HCT116 (cell line): ENCODE data around the gene SEMA3B. TPM values are rescaled to one million over a fixed set of nuclear protein-coding genes. Genes with fewer than 3 reads are reported as not detected.

Source experiments
- ATAC-seq: fragments of 200-7000 bp; cut with Tn5 transposase; 2 replicates; pipeline ENCODE4 v1.9.1; 2020; ENCODE audit warnings: mild to moderate bottlenecking, moderate library complexity
- BruUV-seq: library from RNA; stranded (reverse); fragments of 400-500 nt; replicated peaks from 2 replicates; lab custom pipeline; 2021; lab: Mats Ljungman, UMichigan
- CTCF ChIA-PET: fragments of 300-600 bp; sonication (Branson Sonifier 250); formaldehyde crosslinking; loops from one replicate; lab custom pipeline; 2021; ENCODE audit warnings: antibody characterized with exemption; lab: Charles Lee
- POLR2A ChIA-PET: fragments of 300-600, 350-600 bp; sonication (Branson Sonifier 250); formaldehyde crosslinking; loops from one replicate; lab custom pipeline; 2021; ENCODE audit warnings: antibody characterized with exemption; lab: Charles Lee
- RAD21 ChIA-PET, 2 experiments: fragments of 300-600 bp; sonication (Branson Sonifier 250); formaldehyde crosslinking; loops; one replicate each; lab custom pipeline; 2023; ENCODE audit warnings: low total read pairs in 2 of 2; ENCODE audit not compliant: uncharacterized antibody in 2 of 2, unreplicated experiment in 2 of 2, low non-redundant PET in 1 of 2; lab: Charles Lee
- DNase-seq: peaks from one replicate; pipeline ENCODE4 v3.0.0-alpha.2; 2010; ENCODE audit warnings: low read depth, low spot score
- H2AFZ ChIP-seq: fragments of 200-600 bp; shearing (Covaris generic), sonication (generic); 2 replicates; pipeline ENCODE4 v1.6.1; 2017; ENCODE audit warnings: low read depth, mixed run types, mixed read lengths, antibody characterized with exemption, low read length; ENCODE audit not compliant: poor library complexity, severe bottlenecking
- H3K27ac ChIP-seq: 2 replicates; pipeline ENCODE4 v1.5.1; 2012; ENCODE audit warnings: low read depth, low read length
- H3K27me3 ChIP-seq: fragments of 200-600 bp; sonication (generic); 2 replicates; pipeline ENCODE4 v1.6.1; 2016; ENCODE audit warnings: mixed run types, low read length, mixed read lengths; ENCODE audit not compliant: insufficient read depth
- H3K36me3 ChIP-seq, 2 experiments: fragments of 200-500 bp in 1 of 2; fragments of 200-600 bp in 1 of 2; sonication (Bioruptor generic) in 1 of 2; sonication (generic) in 1 of 2; 2 replicates each; pipeline versions ENCODE4 v1.5.1 to v1.6.1; 2014 to 2016; ENCODE audit warnings: low read length in 2 of 2, inconsistent platforms in 1 of 2, mixed read lengths in 1 of 2, mixed run types in 1 of 2; ENCODE audit not compliant: insufficient read depth in 2 of 2, control insufficient read depth in 1 of 2
- H3K4me1 ChIP-seq, 2 experiments: fragments of 200-600 bp in 1 of 2; sonication (generic) in 1 of 2; 2 replicates each; pipeline versions ENCODE4 v1.5.1 to v1.6.1; 2012 to 2017; ENCODE audit warnings: low read length in 2 of 2, inconsistent platforms in 1 of 2, mild to moderate bottlenecking in 1 of 2, mixed read lengths in 1 of 2, mixed run types in 1 of 2, moderate library complexity in 1 of 2; ENCODE audit not compliant: insufficient read depth in 2 of 2, control insufficient read depth in 1 of 2
- H3K4me2 ChIP-seq: fragments of 200-600 bp; sonication (generic); 2 replicates; pipeline ENCODE4 v1.6.1; 2017; ENCODE audit warnings: mixed run types, low read length, mixed read lengths
- H3K4me3 ChIP-seq, 2 experiments: fragments of 200-600 bp in 1 of 2; sonication (generic) in 1 of 2; replicated peaks in 1 of 2; 2 replicates each; pipeline ENCODE4 v1.5.1; 2011 to 2016; ENCODE audit warnings: low read length in 2 of 2, control low read depth in 1 of 2, low read depth in 1 of 2, mild to moderate bottlenecking in 1 of 2, mixed read lengths in 1 of 2, mixed run types in 1 of 2
- H3K79me2 ChIP-seq: fragments of 200-600 bp; sonication (generic); 2 replicates; pipeline ENCODE4 v1.6.1; 2017; ENCODE audit warnings: mild to moderate bottlenecking, mixed run types, low read length, moderate library complexity, mixed read lengths; ENCODE audit not compliant: insufficient read depth
- H3K9ac ChIP-seq: fragments of 200-600 bp; sonication (generic); 2 replicates; pipeline ENCODE4 v1.6.1; 2016; ENCODE audit warnings: low read length, mixed read lengths
- H3K9me2 ChIP-seq: fragments of 200-600 bp; sonication (generic), shearing (Covaris generic); 2 replicates; pipeline ENCODE4 v1.6.1; 2017; ENCODE audit warnings: mixed run types, mild to moderate bottlenecking, moderate library complexity; ENCODE audit not compliant: insufficient read depth
- H3K9me3 ChIP-seq, 2 experiments: fragments of 200-500 bp in 1 of 2; fragments of 200-600 bp in 1 of 2; sonication (Bioruptor generic) in 1 of 2; sonication (generic) in 1 of 2; 2 replicates each; pipeline ENCODE4 v1.6.1; 2014 to 2017; ENCODE audit warnings: low read length in 2 of 2, mixed read lengths in 2 of 2, inconsistent platforms in 1 of 2, low read depth in 1 of 2, mild to moderate bottlenecking in 1 of 2, mixed run types in 1 of 2, moderate library complexity in 1 of 2; ENCODE audit not compliant: control insufficient read depth in 1 of 2, insufficient read depth in 1 of 2
- H4K20me1 ChIP-seq: fragments of 200-600 bp; sonication (generic), shearing (Covaris generic); 2 replicates; pipeline ENCODE4 v1.6.1; 2017; ENCODE audit warnings: mixed run types, mild to moderate bottlenecking, moderate library complexity; ENCODE audit not compliant: insufficient read depth
- CBX3 ChIP-seq: IDR thresholded peaks from 2 replicates; pipeline ENCODE4 v1.6.1; 2012; ENCODE audit warnings: low read depth
- CEBPB ChIP-seq: IDR thresholded peaks from 2 replicates; pipeline ENCODE4 v1.6.1; 2012; ENCODE audit warnings: low read depth
- EGR1 ChIP-seq: IDR thresholded peaks from 2 replicates; pipeline ENCODE4 v1.6.1; 2012; ENCODE audit warnings: low read depth
- EZH2 ChIP-seq: fragments of 200-600 bp; sonication (generic); IDR thresholded peaks from 2 replicates; pipeline ENCODE4 v1.6.1; 2017; ENCODE audit warnings: antibody characterized with exemption, mixed run types
- FOSL1 ChIP-seq: IDR thresholded peaks from 2 replicates; pipeline ENCODE4 v1.6.1; 2012; ENCODE audit warnings: low read depth
- JUND ChIP-seq: IDR thresholded peaks from 2 replicates; pipeline ENCODE4 v1.6.1; 2012
- POLR2A ChIP-seq: IDR thresholded peaks from 2 replicates; pipeline ENCODE4 v1.7.0; 2011; ENCODE audit warnings: borderline replicate concordance; ENCODE audit not compliant: insufficient read depth, insufficient read length; ENCODE audit errors: extremely low read depth
- POLR2AphosphoS5 ChIP-seq: IDR thresholded peaks from 2 replicates; pipeline ENCODE4 v1.6.1; 2011; ENCODE audit warnings: mild to moderate bottlenecking, low read depth, low read length, moderate library complexity
- RAD21 ChIP-seq: IDR thresholded peaks from 2 replicates; pipeline ENCODE4 v1.6.1; 2012; ENCODE audit warnings: low read depth, mild to moderate bottlenecking
- SIN3A ChIP-seq: IDR thresholded peaks from 2 replicates; pipeline ENCODE4 v1.6.1; 2012; ENCODE audit warnings: low read depth
- SRF ChIP-seq: IDR thresholded peaks from 2 replicates; pipeline ENCODE4 v1.6.1; 2012; ENCODE audit warnings: low read depth
- TCF7L2 ChIP-seq: IDR thresholded peaks from 2 replicates; pipeline ENCODE4 v1.7.0; 2011; ENCODE audit warnings: borderline replicate concordance, inconsistent platforms; ENCODE audit not compliant: insufficient read depth, insufficient read length; ENCODE audit errors: extremely low read depth
- YY1 ChIP-seq: IDR thresholded peaks from 2 replicates; pipeline ENCODE4 v1.6.1; 2011; ENCODE audit warnings: low read length, low read depth, moderate library complexity, mild to moderate bottlenecking; ENCODE audit not compliant: insufficient replicate concordance; ENCODE audit errors: extremely low read depth
- ZNF274 ChIP-seq: fragments of 200-500 bp; sonication (Bioruptor generic); IDR thresholded peaks from 2 replicates; pipeline ENCODE4 v1.6.1; 2014; ENCODE audit warnings: mild to moderate bottlenecking, low read depth, low read length, inconsistent platforms
- intact Hi-C: fragments of 100-400 bp; cut with micrococcal nuclease; formaldehyde crosslinking; loops from 2 replicates; pipeline ENCODE4 v1.10.0; 2022
- total RNA-seq: library from RNA; stranded (reverse); gene quantifications from one replicate; pipeline ENCODE4 v1.2.1, GENCODE V29; 2021; ENCODE audit not compliant: unreplicated experiment
- TF ChIP-seq, protein P1 (sequence below): IDR thresholded peaks from 2 replicates; pipeline ENCODE4 v1.6.1; 2012
- TF ChIP-seq, protein P2 (sequence below), 3 experiments: fragments of 200-600 bp in 1 of 3; sonication (generic) in 1 of 3; IDR thresholded peaks in 2 of 3; conservative IDR thresholded peaks in 1 of 3; 2 replicates each; pipeline ENCODE4 v1.5.1; 2012 to 2017; ENCODE audit warnings: low read depth in 2 of 3, low read length in 2 of 3, antibody characterized with exemption in 1 of 3, borderline replicate concordance in 1 of 3, control low read depth in 1 of 3, mild to moderate bottlenecking in 1 of 3, mixed read lengths in 1 of 3, mixed run types in 1 of 3, moderate library complexity in 1 of 3; ENCODE audit not compliant: insufficient read depth in 1 of 3
- TF ChIP-seq, protein P3 (sequence below): IDR thresholded peaks from 2 replicates; pipeline ENCODE4 v1.6.1; 2011; ENCODE audit warnings: mild to moderate bottlenecking, low read length, moderate library complexity; ENCODE audit not compliant: insufficient replicate concordance; ENCODE audit errors: extremely low read depth
- TF ChIP-seq, protein P4 (sequence below): IDR thresholded peaks from 2 replicates; pipeline ENCODE4 v1.6.1; 2012; ENCODE audit warnings: low read depth

SEMA3B gene
- total RNA-seq, 1 experiment from 2014 or later = 46.2 TPM

DNA sequence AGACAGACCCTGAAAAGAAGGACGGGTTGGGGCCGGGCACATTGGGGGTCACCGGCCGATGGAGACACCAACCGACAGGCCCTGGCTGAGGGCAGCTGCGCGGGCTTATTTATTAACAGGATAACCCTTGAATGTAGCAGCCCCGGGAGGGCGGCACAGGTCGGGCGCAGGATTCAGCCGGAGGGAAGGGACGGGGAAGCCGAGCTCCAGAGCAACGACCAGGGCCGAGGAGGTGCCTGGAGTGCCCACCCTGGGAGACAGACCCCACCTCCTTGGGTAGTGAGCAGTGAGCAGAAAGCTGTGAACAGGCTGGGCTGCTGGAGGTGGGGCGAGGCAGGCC is 7.8 kb downstream of the SEMA3B start:
- no peaks in the 10 kb centered on the region for H4K20me1 ChIP-seq
- H3K9me2 ChIP-seq = no peaks in the 10 kb centered on the region
- ATAC-seq (no peak), DNase-seq (no peak)
- H2AFZ ChIP-seq = no peak overlapping the region
- H3K79me2 ChIP-seq = no peaks in the 10 kb centered on the region
- no peak for TF ChIP-seq FOSL1
- no peak for TF ChIP-seq TCF7L2
- no peak for TF ChIP-seq CBX3
- TF ChIP-seq SIN3A = no peak
- no peak for TF ChIP-seq JUND
- TF ChIP-seq, protein P1, sequence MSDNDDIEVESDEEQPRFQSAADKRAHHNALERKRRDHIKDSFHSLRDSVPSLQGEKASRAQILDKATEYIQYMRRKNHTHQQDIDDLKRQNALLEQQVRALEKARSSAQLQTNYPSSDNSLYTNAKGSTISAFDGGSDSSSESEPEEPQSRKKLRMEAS = no peak
- no peak for TF ChIP-seq RAD21
- TF ChIP-seq, protein P2, sequence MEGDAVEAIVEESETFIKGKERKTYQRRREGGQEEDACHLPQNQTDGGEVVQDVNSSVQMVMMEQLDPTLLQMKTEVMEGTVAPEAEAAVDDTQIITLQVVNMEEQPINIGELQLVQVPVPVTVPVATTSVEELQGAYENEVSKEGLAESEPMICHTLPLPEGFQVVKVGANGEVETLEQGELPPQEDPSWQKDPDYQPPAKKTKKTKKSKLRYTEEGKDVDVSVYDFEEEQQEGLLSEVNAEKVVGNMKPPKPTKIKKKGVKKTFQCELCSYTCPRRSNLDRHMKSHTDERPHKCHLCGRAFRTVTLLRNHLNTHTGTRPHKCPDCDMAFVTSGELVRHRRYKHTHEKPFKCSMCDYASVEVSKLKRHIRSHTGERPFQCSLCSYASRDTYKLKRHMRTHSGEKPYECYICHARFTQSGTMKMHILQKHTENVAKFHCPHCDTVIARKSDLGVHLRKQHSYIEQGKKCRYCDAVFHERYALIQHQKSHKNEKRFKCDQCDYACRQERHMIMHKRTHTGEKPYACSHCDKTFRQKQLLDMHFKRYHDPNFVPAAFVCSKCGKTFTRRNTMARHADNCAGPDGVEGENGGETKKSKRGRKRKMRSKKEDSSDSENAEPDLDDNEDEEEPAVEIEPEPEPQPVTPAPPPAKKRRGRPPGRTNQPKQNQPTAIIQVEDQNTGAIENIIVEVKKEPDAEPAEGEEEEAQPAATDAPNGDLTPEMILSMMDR (IDR thresholded peaks at IDR 0.05 in 2 of 3, conservative IDR thresholded peaks at IDR 0.05 in 1 of 3; ENCODE audit: borderline replicate concordance in 1 of 3, insufficient read depth in 1 of 3, low read depth in 2 of 3, low read length in 2 of 3) = no peak
- no peak for TF ChIP-seq POLR2A
- TF ChIP-seq, protein P3, sequence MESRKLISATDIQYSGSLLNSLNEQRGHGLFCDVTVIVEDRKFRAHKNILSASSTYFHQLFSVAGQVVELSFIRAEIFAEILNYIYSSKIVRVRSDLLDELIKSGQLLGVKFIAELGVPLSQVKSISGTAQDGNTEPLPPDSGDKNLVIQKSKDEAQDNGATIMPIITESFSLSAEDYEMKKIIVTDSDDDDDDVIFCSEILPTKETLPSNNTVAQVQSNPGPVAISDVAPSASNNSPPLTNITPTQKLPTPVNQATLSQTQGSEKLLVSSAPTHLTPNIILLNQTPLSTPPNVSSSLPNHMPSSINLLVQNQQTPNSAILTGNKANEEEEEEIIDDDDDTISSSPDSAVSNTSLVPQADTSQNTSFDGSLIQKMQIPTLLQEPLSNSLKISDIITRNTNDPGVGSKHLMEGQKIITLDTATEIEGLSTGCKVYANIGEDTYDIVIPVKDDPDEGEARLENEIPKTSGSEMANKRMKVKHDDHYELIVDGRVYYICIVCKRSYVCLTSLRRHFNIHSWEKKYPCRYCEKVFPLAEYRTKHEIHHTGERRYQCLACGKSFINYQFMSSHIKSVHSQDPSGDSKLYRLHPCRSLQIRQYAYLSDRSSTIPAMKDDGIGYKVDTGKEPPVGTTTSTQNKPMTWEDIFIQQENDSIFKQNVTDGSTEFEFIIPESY = no peak
- no peak for TF ChIP-seq CEBPB
- TF ChIP-seq POLR2AphosphoS5 = no peak
- no peak for TF ChIP-seq EGR1
- no peak for TF ChIP-seq SRF
- TF ChIP-seq, protein P4, sequence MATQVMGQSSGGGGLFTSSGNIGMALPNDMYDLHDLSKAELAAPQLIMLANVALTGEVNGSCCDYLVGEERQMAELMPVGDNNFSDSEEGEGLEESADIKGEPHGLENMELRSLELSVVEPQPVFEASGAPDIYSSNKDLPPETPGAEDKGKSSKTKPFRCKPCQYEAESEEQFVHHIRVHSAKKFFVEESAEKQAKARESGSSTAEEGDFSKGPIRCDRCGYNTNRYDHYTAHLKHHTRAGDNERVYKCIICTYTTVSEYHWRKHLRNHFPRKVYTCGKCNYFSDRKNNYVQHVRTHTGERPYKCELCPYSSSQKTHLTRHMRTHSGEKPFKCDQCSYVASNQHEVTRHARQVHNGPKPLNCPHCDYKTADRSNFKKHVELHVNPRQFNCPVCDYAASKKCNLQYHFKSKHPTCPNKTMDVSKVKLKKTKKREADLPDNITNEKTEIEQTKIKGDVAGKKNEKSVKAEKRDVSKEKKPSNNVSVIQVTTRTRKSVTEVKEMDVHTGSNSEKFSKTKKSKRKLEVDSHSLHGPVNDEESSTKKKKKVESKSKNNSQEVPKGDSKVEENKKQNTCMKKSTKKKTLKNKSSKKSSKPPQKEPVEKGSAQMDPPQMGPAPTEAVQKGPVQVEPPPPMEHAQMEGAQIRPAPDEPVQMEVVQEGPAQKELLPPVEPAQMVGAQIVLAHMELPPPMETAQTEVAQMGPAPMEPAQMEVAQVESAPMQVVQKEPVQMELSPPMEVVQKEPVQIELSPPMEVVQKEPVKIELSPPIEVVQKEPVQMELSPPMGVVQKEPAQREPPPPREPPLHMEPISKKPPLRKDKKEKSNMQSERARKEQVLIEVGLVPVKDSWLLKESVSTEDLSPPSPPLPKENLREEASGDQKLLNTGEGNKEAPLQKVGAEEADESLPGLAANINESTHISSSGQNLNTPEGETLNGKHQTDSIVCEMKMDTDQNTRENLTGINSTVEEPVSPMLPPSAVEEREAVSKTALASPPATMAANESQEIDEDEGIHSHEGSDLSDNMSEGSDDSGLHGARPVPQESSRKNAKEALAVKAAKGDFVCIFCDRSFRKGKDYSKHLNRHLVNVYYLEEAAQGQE = no peak
- no peak for TF ChIP-seq EZH2
- TF ChIP-seq ZNF274 = no peak
- no peak for TF ChIP-seq YY1
- H3K4me2 ChIP-seq = no peak overlapping the region
- RAD21 ChIA-PET = no interaction called here
- POLR2A ChIA-PET = no interaction called here
- H3K36me3 ChIP-seq = no peaks in the 10 kb centered on the region
- no peak overlapping the region for H3K27ac ChIP-seq
- H3K9ac ChIP-seq = no peak overlapping the region
- BruUV-seq = no TSS peak
- intact Hi-C loops = no loop called here
- CTCF ChIA-PET = interaction anchor here (1.7 kb wide), 1 partner anchor 47 kb away, joined by 3 read pairs; no protein-coding TSS in a partner anchor
- no peaks in the 10 kb centered on the region for H3K9me3 ChIP-seq
- H3K4me1 ChIP-seq = peaks cover 16 to 26% of the 10 kb centered on the region in 2 experiments; a peak in 3 of 4 replicates
- no peaks in the 10 kb centered on the region for H3K27me3 ChIP-seq
- no peak overlapping the region for H3K4me3 ChIP-seq
